Skeletal muscle tissue (tissue), 4 donors: ENCODE data around the gene CYP2F1. TPM values are rescaled to one million over a fixed set of nuclear protein-coding genes. Genes with fewer than 3 reads are reported as not detected.
"Not testable (repeated sequence)": the region's sequence is repeated elsewhere in the genome, so short reads cannot be mapped to it uniquely, and the experiment has no call there.

Experiments used
- H3K27ac ChIP-seq: one replicate; pipeline ENCODE4 v1.7.0; 2013; ENCODE audit warnings: mild to moderate bottlenecking, low read depth, low read length, inconsistent platforms
- H3K27me3 ChIP-seq, 3 donors: one replicate each; pipeline ENCODE4 v1.7.0; 2013; ENCODE audit warnings: low read length in 3 of 3; ENCODE audit not compliant: control insufficient read depth in 3 of 3, insufficient read depth in 3 of 3
- H3K36me3 ChIP-seq, 3 donors: one replicate each; pipeline ENCODE4 v1.7.0; 2013; ENCODE audit warnings: low read length in 3 of 3; ENCODE audit not compliant: control insufficient read depth in 3 of 3, insufficient read depth in 3 of 3
- H3K4me1 ChIP-seq, 3 donors: one replicate each; pipeline ENCODE4 v1.7.0; 2013; ENCODE audit warnings: low read length in 3 of 3, mild to moderate bottlenecking in 3 of 3; ENCODE audit not compliant: control insufficient read depth in 3 of 3, insufficient read depth in 3 of 3
- H3K4me3 ChIP-seq, 3 donors: one replicate each; pipeline ENCODE4 v1.7.0; 2013; ENCODE audit warnings: low read length in 3 of 3
- H3K9ac ChIP-seq, 3 donors: one replicate each; pipeline ENCODE4 v1.7.0; 2013; ENCODE audit warnings: low read length in 3 of 3, mild to moderate bottlenecking in 3 of 3, moderate library complexity in 2 of 3, low read depth in 1 of 3
- H3K9me3 ChIP-seq, 3 donors: one replicate each; pipeline ENCODE4 v1.7.0; 2013; ENCODE audit warnings: low read length in 3 of 3; ENCODE audit not compliant: control insufficient read depth in 3 of 3
- total RNA-seq: library from RNA; depleted of rRNA; stranded (reverse); fragments of >200 nt; gene quantifications from one replicate; pipeline ENCODE4 v1.2.3, GENCODE V29; 2014
- donor health status: Osteomylitis.

CYP2F1 gene
- total RNA-seq, 1 donor from 2014 or later: not detected

DNA sequence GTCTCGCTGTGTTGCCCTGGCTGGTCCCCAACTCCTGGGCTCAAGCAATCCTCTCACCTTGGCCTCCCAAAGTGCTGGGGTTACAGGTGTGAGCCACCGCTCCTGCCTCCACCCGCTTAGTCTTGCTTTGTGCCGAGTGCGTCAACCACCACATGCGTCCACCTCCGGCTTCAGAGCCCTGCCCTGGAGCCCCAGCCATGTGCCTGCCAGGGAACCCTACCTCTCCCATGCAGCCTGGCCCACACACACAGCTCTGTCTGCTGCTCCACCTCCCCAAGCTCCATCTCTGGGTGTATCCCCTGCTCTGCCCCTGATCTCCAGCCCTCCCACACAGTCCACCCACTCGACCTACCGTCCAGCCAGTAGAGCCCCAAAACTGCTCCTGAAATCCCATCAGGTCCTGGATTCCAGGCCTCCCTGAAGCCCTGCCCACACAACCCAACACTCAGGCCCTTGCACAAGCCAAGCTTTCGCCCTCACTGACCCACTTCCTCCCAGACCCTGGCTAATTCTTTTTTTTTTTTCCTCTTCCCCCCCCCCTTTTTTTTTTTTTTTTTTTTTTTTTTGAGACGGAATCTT, 9.6 kb downstream of the CYP2F1 start:
- no peak overlapping the region for H3K4me3 ChIP-seq
- peaks cover 0 to 6% (median 5%) of the 10 kb centered on the region in 3 donors for H3K27me3 ChIP-seq
- no peak overlapping the region for H3K9ac ChIP-seq
- no peak overlapping the region for H3K27ac ChIP-seq
- H3K4me1 ChIP-seq: peaks cover 0 to 3% (median 2%) of the 10 kb centered on the region in 3 donors
- peaks cover 0 to 2% (median 0%) of the 10 kb centered on the region in 3 donors for H3K9me3 ChIP-seq
- no peaks in the 10 kb centered on the region for H3K36me3 ChIP-seq

DNA sequence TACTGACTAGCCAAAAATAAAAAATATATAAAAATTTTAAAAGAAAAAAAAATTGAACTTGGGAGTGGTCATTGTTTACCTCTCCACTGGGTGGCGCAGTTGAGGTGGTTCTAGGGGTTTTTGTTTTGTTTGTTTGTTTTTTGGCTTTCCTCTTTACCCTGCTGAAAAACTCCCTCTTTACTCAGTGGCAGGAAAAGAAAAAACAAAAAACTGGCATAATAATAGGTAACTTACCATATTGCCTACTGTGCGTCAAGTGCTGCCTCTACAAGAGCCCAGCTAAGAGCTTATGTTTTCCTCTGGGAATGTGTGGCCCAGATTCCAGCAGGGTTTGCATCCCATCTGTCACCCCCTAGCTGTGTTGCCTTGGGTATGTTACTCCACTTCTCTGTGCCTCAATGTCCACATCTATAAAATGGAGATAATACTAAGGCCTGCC, 12.6 kb downstream of the CYP2F1 start:
- H3K27me3 ChIP-seq, H3K4me1 ChIP-seq, H3K36me3 ChIP-seq, H3K9ac ChIP-seq, H3K4me3 ChIP-seq, H3K27ac ChIP-seq, H3K9me3 ChIP-seq: not testable (repeated sequence)

GRCh38 chr19:41127362-41127761, 13.1 kb downstream of the CYP2F1 start:
- not testable (repeated sequence) for H3K4me1 ChIP-seq, H3K36me3 ChIP-seq, H3K9me3 ChIP-seq, H3K27me3 ChIP-seq, H3K27ac ChIP-seq, H3K4me3 ChIP-seq, H3K9ac ChIP-seq

GRCh38 chr19:41127801-41128300, 13.6 kb downstream of the CYP2F1 start:
- Histone ChIP-seq H3K4me3 (peak overlapping the region in 1 of 3 donors; percentile 13), H3K9ac (peak overlapping the region in 1 of 3 donors; percentile 33)
- not testable (repeated sequence) for H3K27ac ChIP-seq, H3K9me3 ChIP-seq, H3K27me3 ChIP-seq, H3K36me3 ChIP-seq, H3K4me1 ChIP-seq

DNA sequence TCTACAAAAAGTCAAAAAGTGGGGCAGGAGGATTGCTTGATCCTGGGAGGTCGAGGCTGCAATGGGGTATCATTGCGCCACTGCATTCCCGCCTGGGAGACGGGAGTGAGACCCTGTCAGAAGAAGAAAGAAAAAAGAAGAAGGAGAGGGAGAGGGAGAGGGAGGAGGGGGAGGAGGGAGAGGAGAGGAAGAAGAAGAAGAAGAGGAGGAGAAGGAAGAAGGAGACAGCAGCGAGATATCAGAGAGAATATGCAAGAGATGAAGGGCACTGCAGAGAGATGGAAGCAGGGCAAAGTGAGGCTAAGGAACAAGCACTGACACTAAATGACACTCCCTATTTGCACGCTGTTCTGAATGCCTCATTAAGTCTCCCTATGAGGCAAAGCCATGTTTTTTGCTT, 14.5 kb downstream of the CYP2F1 start:
- Histone ChIP-seq H3K4me3 (no peak overlapping the region), H3K4me1 (peaks cover 0 to 3% (median 2%) of the 10 kb centered on the region in 3 donors), H3K27ac (no peak overlapping the region), H3K27me3 (peaks cover 0 to 11% (median 3%) of the 10 kb centered on the region in 3 donors), H3K9ac (no peak overlapping the region), H3K9me3 (no peaks in the 10 kb centered on the region), H3K36me3 (no peaks in the 10 kb centered on the region)

- Histone ChIP-seq H3K4me3 (no peak overlapping the region), H3K27ac (no peak overlapping the region), H3K27me3 (peaks cover under 1 to 11% (median 9%) of the 10 kb centered on the region in 3 donors), H3K9ac (no peak overlapping the region), H3K36me3 (no peaks in the 10 kb centered on the region), H3K4me1 (peaks cover 0 to 3% (median 2%) of the 10 kb centered on the region in 3 donors), H3K9me3 (no peaks in the 10 kb centered on the region)
Observed at GRCh38 chr19:41131186-41131585, 17.0 kb downstream of the CYP2F1 start.

DNA sequence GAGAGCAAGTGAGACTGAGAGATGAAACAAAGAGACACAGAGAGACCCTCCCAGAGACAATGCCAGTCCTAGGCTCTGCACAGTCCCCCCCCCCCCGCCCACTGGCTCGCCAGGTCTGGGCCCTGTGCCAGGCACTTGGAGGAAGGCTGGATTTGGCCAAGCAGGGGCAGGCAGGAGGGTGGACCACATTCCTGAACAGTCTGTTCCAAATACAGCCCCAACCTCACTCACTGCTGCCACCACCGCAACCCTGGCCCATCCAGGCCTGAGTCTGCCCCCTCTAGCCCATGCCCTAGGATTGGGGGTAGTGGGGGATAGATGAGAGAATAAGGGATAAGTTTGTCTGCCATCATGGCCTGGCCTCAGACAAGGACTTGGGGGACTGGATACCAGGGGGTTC, 19.0 kb downstream of the CYP2F1 start:
- H3K27me3 ChIP-seq: peaks cover 2 to 12% (median 11%) of the 10 kb centered on the region in 3 donors
- no peaks in the 10 kb centered on the region for H3K36me3 ChIP-seq
- no peak overlapping the region for H3K9ac ChIP-seq
- H3K4me3 ChIP-seq: no peak overlapping the region
- H3K9me3 ChIP-seq: no peaks in the 10 kb centered on the region
- H3K27ac ChIP-seq: no peak overlapping the region
- no peaks in the 10 kb centered on the region for H3K4me1 ChIP-seq

- H3K9ac ChIP-seq: no peak overlapping the region
- no peak overlapping the region for H3K27ac ChIP-seq
- no peaks in the 10 kb centered on the region for H3K4me1 ChIP-seq
- H3K36me3 ChIP-seq: no peaks in the 10 kb centered on the region
- peaks cover 2 to 12% (median 11%) of the 10 kb centered on the region in 3 donors for H3K27me3 ChIP-seq
- no peak overlapping the region for H3K4me3 ChIP-seq
- no peaks in the 10 kb centered on the region for H3K9me3 ChIP-seq
Observed at GRCh38 chr19:41134616-41135015, 20.4 kb downstream of the CYP2F1 start.

DNA sequence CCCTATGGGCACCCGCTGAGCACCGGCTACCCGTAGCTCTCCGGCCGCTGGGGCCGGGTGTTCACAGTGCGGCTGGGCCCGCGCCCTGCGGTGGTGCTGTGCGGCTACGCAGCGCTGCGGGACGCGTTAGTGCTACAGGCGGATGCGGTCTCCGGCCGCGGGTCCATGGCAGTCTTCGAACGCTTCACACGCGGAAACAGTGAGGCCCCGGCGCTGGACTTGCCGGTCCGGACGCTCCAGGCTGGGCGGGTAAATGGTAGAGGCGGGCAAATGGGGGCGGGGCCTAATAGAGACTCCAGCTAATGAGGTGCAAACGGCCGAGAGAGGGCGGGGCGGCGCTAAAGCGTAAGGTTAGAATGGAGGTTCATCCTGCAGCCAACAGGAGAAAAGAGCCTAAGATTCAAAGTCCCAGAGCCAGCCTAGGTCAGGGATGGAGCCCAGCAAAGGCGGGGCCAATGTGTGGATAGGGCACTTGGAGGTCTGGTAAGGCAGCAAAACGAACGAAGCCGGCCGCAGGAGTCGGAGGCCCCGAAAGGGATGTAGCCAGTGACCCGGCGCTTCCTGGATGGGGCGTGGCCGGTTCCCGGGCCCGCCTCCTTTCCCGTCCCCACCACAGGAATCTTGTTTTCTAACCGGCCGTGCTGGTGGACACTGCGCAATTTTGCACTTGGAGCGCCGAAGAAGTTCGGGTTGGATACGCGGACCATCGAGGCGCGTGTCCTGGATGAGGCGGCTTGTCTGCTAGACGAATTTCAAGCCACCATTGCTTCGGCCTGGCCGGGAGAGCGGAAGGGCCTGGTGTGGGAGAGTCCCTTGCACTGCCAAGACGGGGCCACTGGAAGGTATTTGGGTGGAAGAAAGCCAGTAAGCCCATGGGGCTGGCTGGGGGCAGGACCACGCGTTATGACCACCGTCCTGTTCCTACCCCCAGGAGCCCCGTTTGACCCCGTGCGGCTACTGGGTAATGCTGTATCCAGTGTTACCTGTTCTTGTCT, 21.5 kb downstream of the CYP2F1 start:
- peaks cover 2 to 12% (median 11%) of the 10 kb centered on the region in 3 donors for H3K27me3 ChIP-seq
- H3K4me1 ChIP-seq, H3K9me3 ChIP-seq, H3K27ac ChIP-seq, H3K9ac ChIP-seq, H3K36me3 ChIP-seq: not testable (repeated sequence)
- H3K4me3 ChIP-seq: peak overlapping the region; percentile 49 to 67 (median 56)
